ENCODE measurements around the gene CITED4.

Gene CITED4

GRCh38 chr1:40901886-40902852, 40.0 kb upstream of the CITED4 start:
- Histone ChIP-seq H4K8ac (ENCODE audit: low read depth, low read length) (peak overlapping the region; percentile 76), H3K23ac (ENCODE audit: low read length) (no peak overlapping the region), H3K18ac (ENCODE audit: low read length) (peak overlapping the region; percentile 95), H3K27ac (ENCODE audit: low read depth, low read length) (peak overlapping the region; percentile 63), H3K4me1 (ENCODE audit: control insufficient read depth in 1 of 2, insufficient read depth in 2 of 2, low read length in 2 of 2) (peaks cover 32 to 33% of the 10 kb centered on the region in 2 experiments), H4K12ac (ENCODE audit: low read depth, low read length) (peak overlapping the region; percentile 3), H4K91ac (ENCODE audit: low read depth, low read length) (peak overlapping the region; percentile 85), H3K27me3 (ENCODE audit: insufficient read depth, low read length) (no peaks in the 10 kb centered on the region), H2BK120ac (ENCODE audit: insufficient read depth, low read length, poor library complexity) (peak overlapping the region; percentile 96), H3K9ac (ENCODE audit: low read length) (no peak overlapping the region), H2BK5ac (ENCODE audit: low read depth, low read length, poor library complexity) (peak overlapping the region; percentile 90), H3K79me1 (ENCODE audit: low read length) (peaks cover 30% of the 10 kb centered on the region), H3K4me2 (ENCODE audit: low read length) (no peak overlapping the region), H3K14ac (ENCODE audit: low read length) (peak overlapping the region; percentile 50), H2BK12ac (ENCODE audit: low read length) (peak overlapping the region; percentile 99), H3K9me3 (ENCODE audit: insufficient read depth, low read depth, low read length) (no peaks in the 10 kb centered on the region), H3K79me2 (ENCODE audit: control insufficient read depth, insufficient read depth, low read length, poor library complexity) (peaks cover 7% of the 10 kb centered on the region), H3K4me3 (ENCODE audit: low read depth, low read length) (no peak overlapping the region), H3K36me3 (ENCODE audit: control insufficient read depth in 1 of 2, insufficient read depth in 2 of 2, low read length in 2 of 2) (no peaks in the 10 kb centered on the region), H2AFZ (ENCODE audit: insufficient read depth, low read length, poor library complexity) (peak overlapping the region; percentile 79), H2AK5ac (ENCODE audit: low read length) (peak overlapping the region; percentile 97), H3K4ac (ENCODE audit: low read depth, low read length) (peak overlapping the region; percentile 82)
- no CpG with 5 or more reads among the region's 18 CpGs for WGBS (ENCODE audit: extremely low coverage, insufficient coverage, insufficient read length)
- DNase-seq = peak; percentile 67 to 70

- H4K8ac ChIP-seq (ENCODE audit: low read depth, low read length) = peak overlapping the region; percentile 72
- peaks cover 32 to 33% of the 10 kb centered on the region in 2 experiments for H3K4me1 ChIP-seq (ENCODE audit: control insufficient read depth in 1 of 2, insufficient read depth in 2 of 2, low read length in 2 of 2)
- DNase-seq = peak; percentile 33 to 42
- peak overlapping the region; percentile 5 for H3K4ac ChIP-seq (ENCODE audit: low read depth, low read length)
- no peak overlapping the region for H2AFZ ChIP-seq (ENCODE audit: insufficient read depth, low read length, poor library complexity)
- H3K79me2 ChIP-seq (ENCODE audit: control insufficient read depth, insufficient read depth, low read length, poor library complexity) = peaks cover 7% of the 10 kb centered on the region
- no peak overlapping the region for H3K4me3 ChIP-seq (ENCODE audit: low read depth, low read length)
- H2BK5ac ChIP-seq (ENCODE audit: low read depth, low read length, poor library complexity) = peak overlapping the region; percentile 82
- H3K23ac ChIP-seq (ENCODE audit: low read length) = no peak overlapping the region
- no peaks in the 10 kb centered on the region for H3K9me3 ChIP-seq (ENCODE audit: insufficient read depth, low read depth, low read length)
- peak overlapping the region; percentile 65 for H2AK5ac ChIP-seq (ENCODE audit: low read length)
- H4K91ac ChIP-seq (ENCODE audit: low read depth, low read length) = peak overlapping the region; percentile 93
- WGBS (ENCODE audit: extremely low coverage, insufficient coverage, insufficient read length) = no CpG with 5 or more reads among the region's 2 CpGs
- H3K27me3 ChIP-seq (ENCODE audit: insufficient read depth, low read length) = no peaks in the 10 kb centered on the region
- peak overlapping the region; percentile 18 for H3K4me2 ChIP-seq (ENCODE audit: low read length)
- peak overlapping the region; percentile 74 for H3K14ac ChIP-seq (ENCODE audit: low read length)
- peak overlapping the region; percentile 94 for H2BK12ac ChIP-seq (ENCODE audit: low read length)
- peak overlapping the region; percentile 19 for H4K12ac ChIP-seq (ENCODE audit: low read depth, low read length)
- H3K79me1 ChIP-seq (ENCODE audit: low read length) = peaks cover 30% of the 10 kb centered on the region
- peak overlapping the region; percentile 91 for H2BK120ac ChIP-seq (ENCODE audit: insufficient read depth, low read length, poor library complexity)
- peak overlapping the region; percentile 81 for H3K27ac ChIP-seq (ENCODE audit: low read depth, low read length)
- H3K36me3 ChIP-seq (ENCODE audit: control insufficient read depth in 1 of 2, insufficient read depth in 2 of 2, low read length in 2 of 2) = no peaks in the 10 kb centered on the region
- H3K9ac ChIP-seq (ENCODE audit: low read length) = no peak overlapping the region
- H3K18ac ChIP-seq (ENCODE audit: low read length) = peak overlapping the region; percentile 91
These were observed 37.2 kb upstream of the CITED4 start for GRCh38 chr1:40899230-40899870.

- H2BK5ac ChIP-seq (ENCODE audit: low read depth, low read length, poor library complexity) = peak overlapping the region; percentile 82
- DNase-seq = peak in 1 of 2 donors; percentile 29
- H3K4me1 ChIP-seq (ENCODE audit: control insufficient read depth in 1 of 2, insufficient read depth in 2 of 2, low read length in 2 of 2) = peaks cover 32 to 33% of the 10 kb centered on the region in 2 experiments
- H2BK12ac ChIP-seq (ENCODE audit: low read length) = peak overlapping the region; percentile 94
- peaks cover 30% of the 10 kb centered on the region for H3K79me1 ChIP-seq (ENCODE audit: low read length)
- H2AFZ ChIP-seq (ENCODE audit: insufficient read depth, low read length, poor library complexity) = no peak overlapping the region
- no peaks in the 10 kb centered on the region for H3K36me3 ChIP-seq (ENCODE audit: control insufficient read depth in 1 of 2, insufficient read depth in 2 of 2, low read length in 2 of 2)
- peak overlapping the region; percentile 91 for H2BK120ac ChIP-seq (ENCODE audit: insufficient read depth, low read length, poor library complexity)
- no peak overlapping the region for H3K4ac ChIP-seq (ENCODE audit: low read depth, low read length)
- H3K23ac ChIP-seq (ENCODE audit: low read length) = no peak overlapping the region
- H3K9ac ChIP-seq (ENCODE audit: low read length) = no peak overlapping the region
- no peak overlapping the region for H4K12ac ChIP-seq (ENCODE audit: low read depth, low read length)
- no peaks in the 10 kb centered on the region for H3K27me3 ChIP-seq (ENCODE audit: insufficient read depth, low read length)
- H3K4me2 ChIP-seq (ENCODE audit: low read length) = no peak overlapping the region
- no CpG with 5 or more reads among the region's 4 CpGs for WGBS (ENCODE audit: extremely low coverage, insufficient coverage, insufficient read length)
- peaks cover 7% of the 10 kb centered on the region for H3K79me2 ChIP-seq (ENCODE audit: control insufficient read depth, insufficient read depth, low read length, poor library complexity)
- H3K9me3 ChIP-seq (ENCODE audit: insufficient read depth, low read depth, low read length) = peaks cover 6% of the 10 kb centered on the region
- H3K14ac ChIP-seq (ENCODE audit: low read length) = peak overlapping the region; percentile 74
- no peak overlapping the region for H3K18ac ChIP-seq (ENCODE audit: low read length)
- H2AK5ac ChIP-seq (ENCODE audit: low read length) = no peak overlapping the region
- no peak overlapping the region for H4K8ac ChIP-seq (ENCODE audit: low read depth, low read length)
- H4K91ac ChIP-seq (ENCODE audit: low read depth, low read length) = peak overlapping the region; percentile 93
- H3K4me3 ChIP-seq (ENCODE audit: low read depth, low read length) = no peak overlapping the region
- no peak overlapping the region for H3K27ac ChIP-seq (ENCODE audit: low read depth, low read length)
These were observed 36.3 kb upstream of the CITED4 start for GRCh38 chr1:40898431-40898901.

GRCh38 chr1:40897513-40897912, 35.4 kb upstream of the CITED4 start:
- Histone ChIP-seq H3K4me3 (ENCODE audit: low read depth, low read length) (no peak overlapping the region), H4K8ac (ENCODE audit: low read depth, low read length) (no peak overlapping the region), H2BK12ac (ENCODE audit: low read length) (no peak overlapping the region), H3K9me3 (ENCODE audit: insufficient read depth, low read depth, low read length) (peaks cover 6% of the 10 kb centered on the region), H3K4me1 (ENCODE audit: control insufficient read depth in 1 of 2, insufficient read depth in 2 of 2, low read length in 2 of 2) (peaks cover 29 to 30% of the 10 kb centered on the region in 2 experiments), H2BK120ac (ENCODE audit: insufficient read depth, low read length, poor library complexity) (no peak overlapping the region), H2AK5ac (ENCODE audit: low read length) (no peak overlapping the region), H4K12ac (ENCODE audit: low read depth, low read length) (no peak overlapping the region), H3K4ac (ENCODE audit: low read depth, low read length) (no peak overlapping the region), H2AFZ (ENCODE audit: insufficient read depth, low read length, poor library complexity) (no peak overlapping the region), H3K18ac (ENCODE audit: low read length) (no peak overlapping the region), H3K27me3 (ENCODE audit: insufficient read depth, low read length) (no peaks in the 10 kb centered on the region), H4K91ac (ENCODE audit: low read depth, low read length) (no peak overlapping the region), H3K14ac (ENCODE audit: low read length) (no peak overlapping the region), H3K23ac (ENCODE audit: low read length) (no peak overlapping the region), H3K9ac (ENCODE audit: low read length) (no peak overlapping the region), H3K79me1 (ENCODE audit: low read length) (peaks cover 27% of the 10 kb centered on the region), H3K27ac (ENCODE audit: low read depth, low read length) (no peak overlapping the region), H3K4me2 (ENCODE audit: low read length) (no peak overlapping the region), H3K79me2 (ENCODE audit: control insufficient read depth, insufficient read depth, low read length, poor library complexity) (peaks cover 5% of the 10 kb centered on the region), H2BK5ac (ENCODE audit: low read depth, low read length, poor library complexity) (no peak overlapping the region), H3K36me3 (ENCODE audit: control insufficient read depth in 1 of 2, insufficient read depth in 2 of 2, low read length in 2 of 2) (no peaks in the 10 kb centered on the region)
- no CpG with 5 or more reads among the region's 4 CpGs for WGBS (ENCODE audit: extremely low coverage, insufficient coverage, insufficient read length)
- DNase-seq = no peak
